AG04449 (cell line): ENCODE results near the gene PRKAR1B.

Source experiments
- CTCF ChIA-PET: fragments of 350-600 bp; formaldehyde crosslinking; extraction: SDS; loops from one replicate; lab custom pipeline; 2021; ENCODE audit warnings: antibody characterized with exemption; lab: Yijun Ruan, JAX
- POLR2A ChIA-PET: fragments of 400-600, 350-600 bp; formaldehyde crosslinking; extraction: SDS; loops from one replicate; lab custom pipeline; 2020; ENCODE audit warnings: antibody characterized with exemption, inconsistent platforms; lab: Yijun Ruan, JAX
- DNase-seq: peaks from one replicate; pipeline ENCODE4 v3.0.0-alpha.2; 2010; ENCODE audit warnings: low read depth, low spot score
- H3K4me3 ChIP-seq: 2 replicates; pipeline ENCODE4 v1.5.1; 2011; ENCODE audit warnings: low read depth, mild to moderate bottlenecking, control low read depth, low read length
- CTCF ChIP-seq: IDR thresholded peaks from one replicate; pipeline ENCODE4 v1.5.1; 2011; ENCODE audit warnings: mild to moderate bottlenecking, moderate library complexity, low read length, control low read depth, inconsistent platforms; ENCODE audit not compliant: insufficient read depth; ENCODE audit errors: missing control alignments

Gene PRKAR1B

GRCh38 chr7:690478-691360 is 36.4 kb downstream of the PRKAR1B start:
- H3K4me3 ChIP-seq, result no peak overlapping the region
- TF ChIP-seq CTCF, result no peak
- DNase-seq, result no peak
- ChIA-PET CTCF (interaction anchor here (0.9 kb wide), 1 partner anchor 25 kb away, joined by 4 read pairs; no protein-coding TSS in a partner anchor), POLR2A (no interaction called here)

- ChIA-PET CTCF (no interaction called here), POLR2A (no interaction called here)
- no peak for DNase-seq
- H3K4me3 ChIP-seq, result no peak overlapping the region
- no peak for TF ChIP-seq CTCF
Observed at GRCh38 chr7:685540-685939, 41.5 kb downstream of the PRKAR1B start.

GRCh38 chr7:684416-684815 is 42.7 kb downstream of the PRKAR1B start:
- no peak for DNase-seq
- CTCF ChIA-PET, result interaction anchor here (1.2 kb wide), 1 partner anchor 19 kb away, joined by 3 read pairs; no protein-coding TSS in a partner anchor
- TF ChIP-seq CTCF, result no peak
- POLR2A ChIA-PET, result no interaction called here
- H3K4me3 ChIP-seq, result no peak overlapping the region

GRCh38 chr7:683526-684205 is 43.4 kb downstream of the PRKAR1B start:
- DNase-seq, result no peak
- TF ChIP-seq CTCF, result no peak
- no peak overlapping the region for H3K4me3 ChIP-seq
- ChIA-PET CTCF (interaction anchor here (1.2 kb wide), 1 partner anchor 18 kb away, joined by 3 read pairs; no protein-coding TSS in a partner anchor), POLR2A (interaction anchor here (0.6 kb wide), 1 partner anchor 63 kb away, joined by 3 read pairs; no protein-coding TSS in a partner anchor)

GRCh38 chr7:682810-683209 is 44.3 kb downstream of the PRKAR1B start:
- H3K4me3 ChIP-seq, result no peak overlapping the region
- ChIA-PET CTCF (no interaction called here), POLR2A (no interaction called here)
- no peak for TF ChIP-seq CTCF
- DNase-seq, result no peak
